ENCODE data around the gene GPR173.
A peak's percentile ranks its signal among the peaks of the same experiment; 100 is the strongest.

The GPR173 gene

DNA sequence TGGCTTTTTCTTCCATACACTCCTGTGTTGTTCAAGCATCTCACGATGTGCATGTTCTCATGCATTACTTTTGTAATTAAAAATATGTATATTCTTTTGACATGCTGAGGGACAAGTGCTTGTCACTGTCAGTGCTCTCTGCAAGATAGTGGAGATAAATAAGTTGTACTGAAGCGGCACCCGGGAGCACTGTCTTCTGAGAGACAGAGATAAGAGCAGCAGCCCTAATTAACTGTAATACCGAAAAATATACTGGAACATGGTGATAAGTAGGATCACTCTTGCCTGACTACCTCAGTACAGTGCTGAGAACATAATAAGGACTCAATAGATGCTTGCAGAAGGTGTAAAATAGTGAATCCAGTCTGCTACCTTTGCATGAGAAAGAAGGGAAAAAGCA is 9.4 kb upstream of the GPR173 start:
- no peaks in the 10 kb centered on the region for H3K9me3 Mint-ChIP-seq
- peaks cover 6% of the 10 kb centered on the region for H3K27me3 Mint-ChIP-seq
- DNase-seq (ENCODE audit: low spot score in 2 of 2) (no peak), ATAC-seq (ENCODE audit: low read depth) (no peak)
- no peaks in the 10 kb centered on the region for H3K4me1 Mint-ChIP-seq
- H3K4me3 Mint-ChIP-seq, result no peak overlapping the region
- H3K36me3 Mint-ChIP-seq, result no peaks in the 10 kb centered on the region
- no peak overlapping the region for H3K27ac Mint-ChIP-seq

DNA sequence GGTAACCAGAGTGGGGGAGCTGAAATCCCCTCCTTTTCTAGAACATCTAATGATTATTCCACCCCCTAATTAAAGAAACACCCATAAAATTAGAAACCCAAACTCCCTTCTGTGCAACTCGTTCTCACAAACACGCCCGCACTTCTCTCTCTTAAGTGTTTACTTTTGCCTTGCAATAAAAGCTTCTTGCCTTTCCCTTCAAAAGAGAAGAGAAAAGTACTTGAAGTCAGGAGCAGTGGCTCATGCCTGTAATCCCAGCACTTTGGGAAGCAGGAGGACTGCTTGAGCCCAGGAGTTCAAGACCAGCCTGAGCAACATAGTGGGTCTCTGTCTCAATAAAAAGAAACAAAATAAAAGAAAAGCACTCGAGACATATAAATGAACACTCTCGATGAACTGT is 3.6 kb upstream of the GPR173 start:
- Mint-ChIP-seq H3K27me3 (peaks cover 7% of the 10 kb centered on the region), H3K4me3 (no peak overlapping the region), H3K36me3 (no peaks in the 10 kb centered on the region), H3K27ac (no peak overlapping the region), H3K4me1 (no peaks in the 10 kb centered on the region), H3K9me3 (no peaks in the 10 kb centered on the region)
- ATAC-seq (ENCODE audit: low read depth) (no peak), DNase-seq (ENCODE audit: low spot score in 2 of 2) (no peak)

DNA sequence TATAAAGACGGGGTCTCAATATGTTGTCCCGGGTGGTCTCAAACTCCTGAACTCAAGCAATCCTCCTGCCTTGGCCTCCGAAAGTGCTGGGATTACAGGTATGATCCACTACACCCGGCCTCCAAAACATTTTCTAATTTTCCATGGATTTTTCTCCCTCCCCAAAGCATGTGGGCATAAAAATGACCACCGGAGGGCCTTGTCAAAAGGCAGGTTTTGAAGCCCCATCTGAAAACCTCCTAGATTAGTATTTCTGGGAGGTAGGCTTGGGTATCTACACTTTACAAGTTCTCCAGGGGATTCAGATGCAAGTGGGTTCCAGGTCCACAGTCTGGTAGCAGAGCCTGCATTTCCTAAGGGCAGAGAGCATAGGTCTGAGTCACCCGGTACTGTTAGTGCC is 1.4 kb upstream of the GPR173 start:
- no peaks in the 10 kb centered on the region for H3K9me3 Mint-ChIP-seq
- H3K36me3 Mint-ChIP-seq, result no peaks in the 10 kb centered on the region
- H3K27ac Mint-ChIP-seq, result no peak overlapping the region
- no peak for ATAC-seq (ENCODE audit: low read depth)
- H3K4me3 Mint-ChIP-seq, result no peak overlapping the region
- H3K27me3 Mint-ChIP-seq, result peaks cover 9% of the 10 kb centered on the region
- no peak for DNase-seq (ENCODE audit: low spot score in 2 of 2)
- no peaks in the 10 kb centered on the region for H3K4me1 Mint-ChIP-seq

DNA sequence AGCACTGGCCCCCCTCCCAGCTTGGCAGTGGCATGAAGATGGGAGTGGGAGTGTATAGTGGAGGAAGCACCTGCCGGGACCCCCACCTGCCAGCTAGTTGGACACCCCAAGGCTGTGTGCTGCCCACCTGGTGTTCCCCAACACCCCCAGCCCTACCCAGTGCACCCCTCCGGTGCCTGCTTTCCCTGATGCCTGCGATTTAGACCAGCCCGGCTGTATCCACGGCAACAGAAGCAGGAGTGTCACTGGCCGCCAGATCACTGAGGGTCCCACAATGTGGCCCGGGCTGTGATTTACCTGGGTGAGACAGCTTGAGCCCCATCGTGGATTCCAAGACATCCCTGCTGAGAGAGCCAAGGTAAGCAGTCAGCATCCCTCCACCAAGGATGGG is 533 bp downstream of the GPR173 start:
- Mint-ChIP-seq H3K4me3 (no peak overlapping the region), H3K27me3 (peaks cover 9% of the 10 kb centered on the region), H3K27ac (no peak overlapping the region), H3K4me1 (peaks cover 2% of the 10 kb centered on the region), H3K36me3 (no peaks in the 10 kb centered on the region), H3K9me3 (no peaks in the 10 kb centered on the region)
- ATAC-seq (ENCODE audit: low read depth) (no peak), DNase-seq (ENCODE audit: low spot score in 2 of 2) (no peak)

DNA sequence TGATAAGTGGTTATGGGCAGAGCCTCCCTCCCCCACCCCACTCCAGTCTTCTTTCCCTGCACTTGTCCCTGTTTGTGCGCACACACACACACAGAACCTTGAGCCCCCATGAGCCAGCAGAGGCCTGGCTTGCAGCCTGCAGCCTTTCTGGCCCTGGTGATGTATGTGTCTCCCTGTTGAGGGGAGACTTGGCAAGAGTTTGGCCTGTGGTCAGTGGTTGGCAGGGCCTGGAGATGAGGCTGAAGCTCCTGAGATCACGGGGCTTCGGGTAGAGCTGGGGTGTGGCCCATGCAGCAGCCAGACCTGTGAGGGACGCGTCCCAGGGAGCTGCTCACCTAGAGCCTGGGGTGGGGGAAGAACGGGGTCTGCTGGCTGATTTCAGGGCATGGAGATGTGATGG is 2.3 kb downstream of the GPR173 start:
- H3K9me3 Mint-ChIP-seq, result no peaks in the 10 kb centered on the region
- no peak overlapping the region for H3K4me3 Mint-ChIP-seq

DNA sequence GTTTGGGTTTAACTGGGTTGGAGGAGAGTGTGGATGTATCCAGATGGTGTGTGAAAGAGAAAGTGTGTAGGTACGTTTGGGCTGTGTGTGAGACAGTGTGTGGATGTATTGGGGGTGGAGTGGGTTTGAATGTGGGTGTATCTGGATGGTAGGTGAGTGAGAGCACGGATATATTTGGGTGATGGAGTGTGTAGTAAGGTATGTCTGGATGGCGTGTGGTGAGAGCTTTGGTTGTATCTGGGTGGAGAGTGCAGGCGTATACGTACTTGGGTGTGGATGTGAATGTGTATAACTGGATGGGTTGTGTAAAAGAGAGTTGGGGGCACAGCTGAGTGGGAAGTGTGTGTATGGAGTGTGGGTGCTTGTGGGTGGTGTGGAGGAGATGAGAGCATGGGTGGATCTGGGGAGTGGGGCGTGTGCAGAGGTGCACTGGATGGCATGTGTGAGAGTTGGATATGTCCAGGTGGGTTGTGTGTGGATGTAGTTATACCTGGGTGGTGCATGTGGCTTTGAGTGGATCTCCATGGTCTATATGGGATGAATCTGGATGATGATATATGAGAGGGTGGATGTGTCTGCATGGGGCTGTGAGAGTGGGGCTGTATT is 6.8 kb downstream of the GPR173 start:
- Mint-ChIP-seq H3K4me1 (peaks cover 2% of the 10 kb centered on the region), H3K4me3 (no peak overlapping the region), H3K9me3 (no peaks in the 10 kb centered on the region), H3K36me3 (no peaks in the 10 kb centered on the region), H3K27ac (no peak overlapping the region), H3K27me3 (peaks cover 2% of the 10 kb centered on the region)
- DNase-seq (ENCODE audit: low spot score in 2 of 2) (no peak), ATAC-seq (ENCODE audit: low read depth) (no peak)

More for the DNA sequence above, 2.3 kb downstream of the GPR173 start:
- H3K36me3 Mint-ChIP-seq, result no peaks in the 10 kb centered on the region
- H3K27ac Mint-ChIP-seq, result no peak overlapping the region
- ATAC-seq (ENCODE audit: low read depth), result no peak
- peaks cover 2% of the 10 kb centered on the region for H3K4me1 Mint-ChIP-seq
- no peak for DNase-seq (ENCODE audit: low spot score in 2 of 2)
- peaks cover 9% of the 10 kb centered on the region for H3K27me3 Mint-ChIP-seq

DNA sequence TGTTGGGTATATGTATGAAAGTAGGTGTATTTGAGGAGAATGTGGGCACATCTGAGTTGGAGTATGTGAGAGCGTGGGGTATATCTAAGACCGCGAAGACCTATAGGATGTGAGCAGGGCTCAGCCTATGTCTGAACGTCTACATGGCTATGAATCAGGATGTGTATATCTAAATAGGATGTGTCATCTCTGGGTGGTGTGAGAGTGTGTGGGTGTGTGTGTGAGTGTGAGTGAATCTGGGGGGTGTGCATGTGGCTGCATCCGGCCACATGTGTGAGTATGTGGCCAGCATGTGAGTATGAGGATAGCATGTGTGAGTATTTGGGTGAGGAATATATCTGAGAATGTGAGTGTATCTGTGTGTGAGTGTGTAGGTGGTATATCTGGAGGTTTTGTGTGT is 7.7 kb downstream of the GPR173 start:
- peaks cover 2% of the 10 kb centered on the region for H3K4me1 Mint-ChIP-seq
- H3K27ac Mint-ChIP-seq, result no peak overlapping the region
- ATAC-seq (ENCODE audit: low read depth) (no peak), DNase-seq (ENCODE audit: low spot score in 2 of 2) (no peak)
- H3K36me3 Mint-ChIP-seq, result no peaks in the 10 kb centered on the region
- H3K9me3 Mint-ChIP-seq, result no peaks in the 10 kb centered on the region
- H3K4me3 Mint-ChIP-seq, result no peak overlapping the region
- no peaks in the 10 kb centered on the region for H3K27me3 Mint-ChIP-seq

DNA sequence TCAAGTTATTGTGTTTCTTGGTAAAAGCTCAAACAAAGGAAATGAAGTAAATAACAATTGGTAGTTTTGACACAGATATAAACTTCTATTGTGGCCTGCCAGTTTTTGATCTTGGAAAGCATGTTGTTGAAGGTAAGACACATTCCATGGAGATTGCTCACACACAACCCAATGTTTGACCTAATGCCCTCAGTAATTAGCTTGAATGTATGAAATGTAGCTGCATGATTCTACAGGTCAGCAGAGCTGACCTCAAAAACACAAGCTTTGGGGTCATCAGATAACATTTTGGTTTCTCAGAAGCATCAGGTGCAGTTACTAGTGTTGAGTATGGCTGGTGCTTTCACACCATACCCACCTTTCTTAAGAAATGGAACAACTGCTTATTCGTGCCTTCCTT is 16.5 kb downstream of the GPR173 start:
- no peak for ATAC-seq (ENCODE audit: low read depth)
- DNase-seq (ENCODE audit: low spot score in 2 of 2), result no peak
- H3K4me3 Mint-ChIP-seq, result no peak overlapping the region
- H3K27ac Mint-ChIP-seq, result no peak overlapping the region
- H3K4me1 Mint-ChIP-seq, result no peaks in the 10 kb centered on the region
- no peaks in the 10 kb centered on the region for H3K36me3 Mint-ChIP-seq
- H3K27me3 Mint-ChIP-seq, result no peaks in the 10 kb centered on the region
- no peaks in the 10 kb centered on the region for H3K9me3 Mint-ChIP-seq

DNA sequence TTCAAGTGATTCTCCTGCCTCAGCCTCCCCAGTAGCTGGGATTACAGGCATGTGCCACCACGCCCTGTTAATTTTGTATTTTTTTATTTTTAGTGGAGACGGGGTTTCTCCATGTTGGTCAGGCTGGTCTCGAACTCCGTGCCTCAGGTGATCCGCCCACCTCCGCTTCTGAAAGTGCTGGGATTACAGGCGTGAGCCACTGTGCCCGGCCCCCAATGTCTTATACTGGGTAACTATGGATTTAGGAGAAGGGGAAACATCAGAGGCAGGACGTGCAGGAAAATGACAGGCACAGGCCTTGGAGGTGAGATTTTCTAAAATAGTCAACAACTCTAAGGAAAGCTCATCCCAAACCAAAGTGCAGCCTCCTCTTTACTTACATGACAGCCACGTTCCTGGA is 22.5 kb downstream of the GPR173 start:
- H3K4me1 Mint-ChIP-seq, result peaks cover 12% of the 10 kb centered on the region
- H3K27me3 Mint-ChIP-seq, result no peaks in the 10 kb centered on the region
- no peak overlapping the region for H3K27ac Mint-ChIP-seq
- no peak for ATAC-seq (ENCODE audit: low read depth)
- no peaks in the 10 kb centered on the region for H3K9me3 Mint-ChIP-seq
- H3K4me3 Mint-ChIP-seq, result no peak overlapping the region
- DNase-seq (ENCODE audit: low spot score in 2 of 2), result no peak
- no peaks in the 10 kb centered on the region for H3K36me3 Mint-ChIP-seq

DNA sequence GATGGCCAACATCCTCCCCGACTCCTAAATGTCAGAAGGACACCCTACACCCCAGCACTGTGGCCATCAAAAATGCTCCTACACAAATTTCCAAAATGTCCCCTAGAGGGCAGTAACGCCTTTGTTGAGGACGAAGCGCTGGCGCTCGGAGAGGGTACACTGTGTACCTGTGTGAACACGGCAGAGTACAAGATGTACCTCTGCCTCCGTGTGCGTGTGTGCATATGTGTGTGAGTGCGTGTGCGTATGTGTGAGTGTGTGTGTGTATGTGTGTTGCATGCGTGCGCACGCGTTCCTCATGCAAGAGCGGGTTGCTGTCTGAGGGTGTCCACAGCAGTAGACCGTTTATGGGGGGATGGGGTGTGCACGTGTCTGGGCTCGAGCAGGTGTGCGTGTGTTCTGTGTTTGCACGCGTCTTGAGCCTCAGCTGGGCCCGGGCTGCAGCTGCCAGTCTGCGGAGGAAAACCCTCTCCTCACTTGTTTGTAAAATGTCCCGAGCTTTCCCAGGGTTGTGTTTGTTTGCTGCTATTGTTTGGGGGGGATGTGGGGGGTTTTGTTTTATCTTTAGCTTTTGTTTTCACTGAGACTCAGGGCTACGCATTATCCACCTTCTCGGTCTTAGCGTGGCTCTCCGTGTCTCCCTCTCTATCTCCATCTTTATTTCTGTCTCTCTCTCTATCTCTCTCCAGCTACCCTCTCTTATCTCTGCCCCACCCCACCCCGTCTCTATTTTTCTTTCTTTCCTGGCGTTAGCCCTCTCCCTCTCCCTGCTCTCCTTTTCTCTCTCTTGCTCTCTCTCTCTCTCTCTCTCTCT is 23.2 kb downstream of the GPR173 start:
- H3K36me3 Mint-ChIP-seq, result no peaks in the 10 kb centered on the region
- ATAC-seq (ENCODE audit: low read depth), result peak; percentile 83
- H3K4me1 Mint-ChIP-seq, result peaks cover 16% of the 10 kb centered on the region
- H3K4me3 Mint-ChIP-seq, result peak overlapping the region; percentile 86
- H3K27me3 Mint-ChIP-seq, result no peaks in the 10 kb centered on the region
- DNase-seq (ENCODE audit: low spot score in 2 of 2), result peak; percentile 63 to 67
- peak overlapping the region; percentile 84 for H3K27ac Mint-ChIP-seq
- H3K9me3 Mint-ChIP-seq, result peaks cover 2% of the 10 kb centered on the region

DNA sequence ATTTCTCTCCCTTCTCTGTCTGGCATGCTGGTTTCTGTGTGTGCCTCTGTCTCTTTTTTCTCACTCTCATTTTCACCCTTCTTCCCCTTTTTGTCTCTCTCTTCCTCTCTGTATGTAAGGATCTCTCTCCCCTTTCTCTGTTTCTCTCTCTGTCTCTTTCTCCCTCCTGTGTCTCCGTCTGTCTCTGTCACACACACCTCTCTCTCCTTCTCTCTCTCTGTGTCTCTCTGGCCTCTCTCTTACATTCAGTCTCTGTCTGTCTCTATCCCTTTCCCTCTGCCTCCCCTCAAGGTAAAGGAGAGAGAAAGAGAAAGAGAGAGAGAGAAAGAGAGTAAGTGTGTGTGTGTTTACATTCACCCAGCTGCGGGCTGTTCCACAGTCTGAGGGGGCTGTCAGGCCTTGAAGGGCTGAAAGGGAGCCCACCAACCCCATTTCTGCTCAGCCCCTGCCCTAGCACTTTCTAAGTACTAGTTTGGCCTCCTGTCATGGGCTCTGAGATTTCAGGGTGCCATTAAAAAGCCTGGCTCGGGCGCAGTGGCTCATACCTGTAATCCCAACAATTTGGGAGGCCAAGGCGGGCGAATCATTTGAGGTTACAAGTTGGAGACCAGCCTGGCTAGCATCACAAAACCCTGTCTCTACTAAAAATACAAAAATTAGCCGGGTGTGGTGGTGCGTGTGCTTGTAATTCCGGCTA is 24.0 kb downstream of the GPR173 start:
- Mint-ChIP-seq H3K27ac (peak overlapping the region; percentile 84), H3K9me3 (peaks cover 3% of the 10 kb centered on the region), H3K4me1 (peaks cover 16% of the 10 kb centered on the region)

DNA sequence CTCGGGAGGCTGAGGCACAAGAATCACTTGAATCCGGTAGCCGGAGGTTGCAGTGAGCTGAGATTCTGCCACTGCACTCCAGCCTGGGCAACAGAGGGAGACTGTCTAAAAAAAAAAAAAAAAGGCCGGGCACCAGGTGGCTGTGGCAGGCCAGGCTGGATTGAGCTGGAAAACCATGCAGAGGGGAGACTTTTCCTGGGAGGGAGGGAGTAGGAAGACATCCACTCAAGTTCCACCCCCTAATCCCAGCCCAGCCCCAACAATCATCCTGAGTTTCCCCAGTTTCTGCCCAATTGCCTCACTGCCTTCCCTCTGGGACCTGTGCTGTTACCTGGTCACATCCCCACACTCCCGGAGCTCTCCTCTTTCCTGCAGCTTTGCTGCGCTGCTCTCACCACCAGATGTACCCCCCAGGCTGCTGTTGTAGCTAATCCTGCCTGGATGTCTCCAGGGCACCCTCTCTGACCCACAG is 24.6 kb downstream of the GPR173 start:
- ATAC-seq (ENCODE audit: low read depth), result no peak
- Mint-ChIP-seq H3K9me3 (peaks cover 3% of the 10 kb centered on the region), H3K4me1 (peaks cover 16% of the 10 kb centered on the region), H3K36me3 (no peaks in the 10 kb centered on the region), H3K4me3 (peak overlapping the region; percentile 61), H3K27me3 (no peaks in the 10 kb centered on the region), H3K27ac (peak overlapping the region; percentile 67)
- DNase-seq (ENCODE audit: low spot score in 2 of 2), result no peak

More for the DNA sequence above, 24.0 kb downstream of the GPR173 start:
- peak; percentile 23 for ATAC-seq (ENCODE audit: low read depth)
- no peak for DNase-seq (ENCODE audit: low spot score in 2 of 2)
- H3K4me3 Mint-ChIP-seq, result peak overlapping the region; percentile 86
- no peaks in the 10 kb centered on the region for H3K27me3 Mint-ChIP-seq
- H3K36me3 Mint-ChIP-seq, result no peaks in the 10 kb centered on the region

DNA sequence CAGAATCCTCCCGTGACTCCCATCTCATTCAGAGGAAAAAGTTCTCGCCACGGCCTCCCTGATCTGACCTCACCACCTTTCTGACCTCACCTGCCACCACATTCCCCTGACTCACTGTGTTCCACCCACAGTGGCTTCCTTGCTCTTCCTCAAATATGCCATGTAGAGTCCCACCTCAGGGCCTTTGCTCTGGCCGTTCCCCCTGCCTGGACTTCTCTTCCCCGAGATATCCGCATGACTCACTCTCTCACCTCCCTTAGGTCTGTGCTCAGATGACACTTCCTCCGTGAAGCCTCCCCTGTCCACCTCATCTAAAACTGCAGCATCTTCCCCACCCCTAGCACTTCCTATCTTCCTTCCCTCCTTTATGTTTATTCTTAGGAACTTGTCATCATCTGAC is 26.4 kb downstream of the GPR173 start:
- ATAC-seq (ENCODE audit: low read depth), result no peak
- H3K27ac Mint-ChIP-seq, result no peak overlapping the region

DNA sequence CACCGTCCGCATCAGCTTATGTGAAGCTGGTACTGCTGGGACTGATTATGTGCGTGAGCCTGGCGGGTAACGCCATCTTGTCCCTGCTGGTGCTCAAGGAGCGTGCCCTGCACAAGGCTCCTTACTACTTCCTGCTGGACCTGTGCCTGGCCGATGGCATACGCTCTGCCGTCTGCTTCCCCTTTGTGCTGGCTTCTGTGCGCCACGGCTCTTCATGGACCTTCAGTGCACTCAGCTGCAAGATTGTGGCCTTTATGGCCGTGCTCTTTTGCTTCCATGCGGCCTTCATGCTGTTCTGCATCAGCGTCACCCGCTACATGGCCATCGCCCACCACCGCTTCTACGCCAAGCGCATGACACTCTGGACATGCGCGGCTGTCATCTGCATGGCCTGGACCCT is 28.1 kb downstream of the GPR173 start:
- peaks cover 3% of the 10 kb centered on the region for H3K9me3 Mint-ChIP-seq
- H3K36me3 Mint-ChIP-seq, result no peaks in the 10 kb centered on the region
- no peaks in the 10 kb centered on the region for H3K27me3 Mint-ChIP-seq
- DNase-seq (ENCODE audit: low spot score in 2 of 2), result no peak
- peaks cover 19% of the 10 kb centered on the region for H3K4me1 Mint-ChIP-seq
- no peak for ATAC-seq (ENCODE audit: low read depth)
- peak overlapping the region; percentile 45 for H3K27ac Mint-ChIP-seq
- H3K4me3 Mint-ChIP-seq, result no peak overlapping the region

More for the DNA sequence above, 26.4 kb downstream of the GPR173 start:
- Mint-ChIP-seq H3K9me3 (peaks cover 3% of the 10 kb centered on the region), H3K4me1 (peaks cover 18% of the 10 kb centered on the region), H3K27me3 (no peaks in the 10 kb centered on the region), H3K4me3 (no peak overlapping the region), H3K36me3 (no peaks in the 10 kb centered on the region)
- DNase-seq (ENCODE audit: low spot score in 2 of 2), result no peak

All from memory B cell (primary cell).